ENCODE data around the gene PGLYRP1.

Gene PGLYRP1

DNA sequence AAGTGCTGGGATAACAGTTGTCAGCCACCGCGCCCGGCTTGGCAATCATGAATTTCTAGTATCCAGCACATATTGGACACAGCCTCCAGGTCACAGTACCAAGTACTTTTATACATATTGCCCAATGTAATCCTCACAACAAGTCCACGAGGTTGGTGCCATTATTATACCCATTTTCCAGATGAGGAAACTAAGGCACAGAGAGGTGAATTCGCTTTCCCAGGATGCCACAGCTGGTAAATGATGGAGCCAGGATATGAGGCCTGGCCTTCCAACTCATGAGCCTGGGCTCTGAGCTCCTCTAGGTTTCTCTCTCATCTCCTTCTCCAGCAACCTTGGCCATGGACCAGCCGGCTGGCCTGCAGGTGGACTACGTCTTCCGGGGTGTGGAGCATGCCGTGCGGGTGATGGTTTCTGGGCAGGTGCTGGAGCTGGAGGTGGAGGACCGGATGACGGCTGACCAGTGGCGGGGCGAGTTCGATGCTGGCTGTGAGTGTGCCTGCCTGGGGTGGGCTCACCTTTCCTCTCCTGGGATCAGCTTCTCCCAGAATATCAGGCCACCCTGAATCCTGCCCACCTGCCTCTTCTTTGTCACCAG lies 20.1 kb downstream of the PGLYRP1 start:
- DNase-seq (ENCODE audit: low read depth in 2 of 3, low spot score in 2 of 3): no peak

DNA sequence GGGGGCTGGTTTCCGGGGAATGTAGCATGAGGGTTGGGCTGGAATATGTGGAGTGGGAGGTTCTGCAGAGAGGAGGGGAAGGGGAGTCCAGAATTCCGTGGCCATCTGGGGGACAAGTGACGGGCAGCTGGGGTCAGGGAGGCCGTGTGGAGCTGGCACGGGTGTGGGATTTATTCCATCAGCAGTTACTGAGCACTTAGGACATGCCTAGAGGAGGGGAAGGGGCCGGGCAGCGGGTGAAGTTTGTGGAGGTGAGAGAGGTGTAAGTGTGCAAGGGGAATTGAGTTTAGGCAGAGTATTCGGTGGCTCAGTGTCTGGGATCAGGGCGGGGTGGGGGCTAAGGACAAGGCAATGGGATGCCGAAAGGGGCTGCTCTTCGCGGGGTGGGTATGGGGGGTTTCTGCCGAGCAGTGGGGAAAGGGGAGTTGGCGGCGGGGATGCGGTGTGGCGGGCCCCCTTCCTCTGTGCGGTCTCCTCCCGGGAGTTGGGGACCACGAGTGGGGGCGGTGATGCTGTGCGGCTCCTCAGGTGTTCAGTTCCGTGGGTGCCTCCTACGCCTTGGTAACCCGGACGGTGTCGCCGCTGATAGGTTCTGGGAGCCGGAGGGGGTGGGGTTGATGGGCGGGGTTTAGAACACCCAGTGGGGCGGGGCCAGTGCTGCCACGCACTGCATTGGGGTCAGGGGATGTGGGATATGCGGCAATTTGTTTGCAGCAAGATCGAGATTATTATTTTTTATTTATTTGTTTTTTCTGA lies 22.2 kb downstream of the PGLYRP1 start:
- DNase-seq (ENCODE audit: low read depth in 2 of 3, low spot score in 2 of 3): peak in 1 of 3 experiments; percentile 22

DNA sequence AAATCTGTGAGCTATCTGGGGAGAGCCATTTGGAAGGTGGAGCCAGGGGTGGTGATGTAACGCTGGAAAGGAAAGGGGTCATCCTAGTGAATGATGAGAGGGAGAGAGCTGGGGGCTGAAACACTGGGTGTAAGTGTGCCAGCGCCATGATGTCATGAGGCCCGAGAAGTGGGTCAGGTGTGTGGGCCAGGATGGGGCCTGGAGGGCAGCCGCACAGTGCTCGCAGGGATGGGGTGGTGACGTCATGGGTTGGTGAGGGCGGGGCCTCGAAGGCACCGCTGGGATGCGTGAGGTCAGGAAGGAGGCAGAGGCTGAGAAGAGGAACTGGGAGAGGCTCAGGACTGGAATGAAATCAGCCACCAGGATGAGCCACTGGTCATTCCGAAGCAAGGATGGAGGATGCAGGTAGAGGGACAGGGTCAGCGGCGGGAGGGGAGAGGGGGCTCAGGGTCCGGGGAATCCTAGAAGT lies 23.2 kb downstream of the PGLYRP1 start:
- no peak for DNase-seq (ENCODE audit: low read depth in 2 of 3, low spot score in 2 of 3)

DNA sequence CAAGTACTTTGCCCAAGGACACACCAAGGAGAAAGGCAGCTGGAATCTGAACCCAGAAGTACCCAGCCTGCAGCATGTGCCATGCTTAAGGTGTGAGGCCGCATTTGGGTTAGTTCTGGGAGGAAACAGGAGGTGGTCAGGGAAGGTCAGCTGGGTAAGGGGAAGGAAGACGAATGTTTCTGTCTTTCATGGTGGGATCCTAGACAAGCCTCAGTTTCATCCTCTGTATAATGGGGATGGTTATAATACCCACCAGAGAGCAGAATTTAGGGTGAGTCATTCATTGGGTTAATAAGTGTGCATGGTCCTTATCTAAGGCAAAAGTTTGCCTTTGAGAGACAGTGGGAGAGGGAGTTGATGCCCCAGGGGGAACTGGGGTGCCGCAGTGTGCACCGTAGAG lies 24.0 kb downstream of the PGLYRP1 start:
- no peak for DNase-seq (ENCODE audit: low read depth in 2 of 3, low spot score in 2 of 3)

DNA sequence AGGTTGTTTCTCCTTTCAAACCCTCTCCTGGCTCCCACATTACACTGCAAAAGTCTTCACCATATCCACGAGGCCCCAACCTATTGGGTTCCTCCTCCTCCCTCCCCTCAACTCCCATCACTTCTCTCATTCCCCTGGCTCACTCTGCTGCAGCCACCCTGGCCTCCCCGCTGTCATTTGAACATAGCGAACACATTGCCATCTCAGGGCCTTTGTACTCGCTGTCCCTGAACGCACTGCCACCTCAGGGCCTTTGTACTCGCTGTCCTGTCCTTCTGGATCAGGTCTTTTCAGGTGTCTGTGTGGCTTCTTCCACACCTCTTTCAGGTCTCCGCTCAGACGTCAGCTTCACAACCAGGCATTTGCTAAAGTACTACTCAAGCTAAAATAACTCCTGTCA lies 25.9 kb downstream of the PGLYRP1 start:
- DNase-seq (ENCODE audit: low read depth in 2 of 3, low spot score in 2 of 3): no peak

DNA sequence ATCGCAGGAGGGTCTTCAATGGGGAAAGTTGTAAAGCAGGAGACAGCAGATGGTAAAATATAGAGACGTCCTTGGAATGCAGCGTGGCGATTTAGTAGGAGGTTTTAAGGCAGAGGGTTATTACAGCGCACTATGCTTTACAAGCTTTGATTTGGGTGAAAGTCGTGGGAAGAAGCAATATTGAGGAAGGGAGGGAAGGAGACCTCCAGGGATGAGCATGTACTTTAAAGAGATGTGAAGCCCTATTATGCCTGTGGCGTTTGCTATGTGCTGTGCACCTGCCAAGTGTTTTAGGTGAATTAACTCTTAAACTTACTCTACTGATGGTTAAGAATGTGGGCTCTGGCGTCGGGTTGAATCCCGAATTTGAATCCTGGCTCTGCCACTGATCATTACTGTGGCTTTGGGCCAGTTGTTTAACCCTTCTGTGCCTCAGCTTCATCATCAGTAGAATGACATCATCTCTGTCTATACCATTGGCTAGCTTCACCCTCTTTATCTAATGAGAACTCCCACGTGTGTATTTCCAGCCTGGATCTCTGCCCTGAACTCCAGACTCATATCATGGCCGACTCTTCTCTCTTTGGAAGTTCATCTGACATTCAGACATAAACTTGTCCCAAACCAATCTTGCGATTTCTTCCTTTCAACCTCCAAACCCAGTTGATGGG lies 27.0 kb downstream of the PGLYRP1 start:
- DNase-seq (ENCODE audit: low read depth in 2 of 3, low spot score in 2 of 3): no peak

DNA sequence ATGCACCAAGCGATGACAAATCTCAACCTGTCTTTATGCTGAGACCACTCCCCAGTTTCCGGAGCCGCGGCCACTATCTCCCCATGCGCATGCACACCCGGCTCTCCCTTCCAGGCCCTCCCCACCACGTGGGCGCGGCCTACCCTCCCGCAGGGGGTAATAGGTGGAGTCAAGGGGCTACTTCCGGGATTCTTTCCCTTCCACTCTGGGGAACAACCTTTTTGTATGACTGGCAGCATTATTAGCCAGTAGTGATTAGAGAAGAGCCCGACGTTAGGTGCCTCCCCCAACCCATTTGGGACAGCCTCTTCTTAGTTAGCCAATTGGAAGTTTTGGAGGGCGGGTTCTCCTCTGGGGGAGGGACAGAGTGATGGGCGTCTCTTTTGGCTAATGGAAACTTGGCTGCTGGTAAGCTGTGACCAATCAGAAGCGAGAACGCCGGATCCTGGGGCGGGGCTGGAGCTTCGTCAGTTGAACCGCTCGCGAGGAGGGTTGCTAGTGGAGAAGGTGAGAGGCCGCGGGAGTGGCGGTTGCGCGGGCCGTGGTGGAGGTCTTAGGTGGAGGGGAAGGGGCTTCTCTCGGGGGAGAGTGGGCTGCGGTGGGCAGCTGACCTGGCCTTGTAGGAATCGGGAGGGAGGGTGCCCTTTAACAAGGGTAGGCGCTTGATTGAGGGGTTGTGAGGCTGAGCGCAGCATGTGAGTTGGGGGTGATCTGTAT lies 27.7 kb downstream of the PGLYRP1 start, which contains the start of gene CCDC61:
Gene CCDC61, plus strand, starts transcription at position 470 of the 717 bp plus-strand sequence. CDS start 7,552 bp downstream, outside the sequence.
- peak; percentile 85 to 93 (median 87) for DNase-seq (ENCODE audit: low read depth in 2 of 3, low spot score in 2 of 3)

DNA sequence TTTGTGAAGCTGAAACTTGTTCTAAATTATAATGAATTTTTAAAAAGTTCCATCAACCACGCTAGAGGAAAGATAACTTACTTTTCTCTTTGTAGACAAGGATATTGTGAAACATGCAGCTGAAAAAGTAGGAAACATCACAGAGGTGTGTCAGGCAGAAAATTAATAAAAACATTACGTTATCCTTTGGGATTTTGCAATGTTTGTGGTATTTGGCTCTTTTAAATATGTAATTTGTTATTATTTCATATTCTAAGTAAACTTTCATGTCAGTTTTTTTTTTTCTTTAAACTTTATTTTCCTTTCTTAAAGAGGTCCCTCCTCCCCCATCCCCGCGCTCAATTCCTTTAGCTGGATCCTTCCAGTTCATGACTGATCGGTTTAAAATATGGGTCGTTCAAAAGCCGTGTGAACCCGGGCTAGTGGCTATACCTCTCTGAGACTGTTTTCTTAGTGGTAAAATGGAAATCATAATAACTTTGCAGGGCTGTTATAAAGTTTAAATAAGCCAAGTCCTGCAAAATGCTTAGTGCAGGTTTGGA lies 28.3 kb downstream of the PGLYRP1 start:
- DNase-seq (ENCODE audit: low read depth in 2 of 3, low spot score in 2 of 3): no peak

DNA sequence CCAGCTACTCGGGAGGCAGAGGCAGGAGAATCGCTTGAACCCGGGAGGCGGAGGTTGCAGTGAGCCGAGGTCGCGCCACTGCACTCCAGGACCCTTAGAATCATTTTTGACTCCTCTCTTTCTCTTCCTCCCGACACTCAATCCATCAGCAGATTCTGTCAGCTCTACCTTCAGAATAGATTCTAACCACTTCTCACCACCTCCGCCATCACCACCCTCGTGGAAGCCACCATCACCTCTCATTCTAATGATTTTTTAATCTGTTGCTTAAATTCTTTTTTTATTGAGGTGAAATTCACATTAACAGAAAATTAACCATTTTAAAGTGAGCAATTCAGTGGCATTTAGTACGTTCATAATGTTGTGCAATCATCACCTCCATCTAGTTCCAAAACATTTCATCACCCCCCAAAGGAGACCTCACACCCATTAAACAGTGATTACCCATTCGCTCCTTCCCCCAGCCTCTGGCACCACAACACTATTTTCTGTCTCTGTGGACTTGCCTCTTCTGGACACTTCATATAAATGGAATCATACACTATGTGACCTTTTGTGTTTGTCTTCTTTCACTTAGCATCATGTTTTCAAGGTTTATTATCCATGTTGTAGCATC lies 32.6 kb downstream of the PGLYRP1 start:
- no peak for DNase-seq (ENCODE audit: low read depth in 2 of 3, low spot score in 2 of 3)

DNA sequence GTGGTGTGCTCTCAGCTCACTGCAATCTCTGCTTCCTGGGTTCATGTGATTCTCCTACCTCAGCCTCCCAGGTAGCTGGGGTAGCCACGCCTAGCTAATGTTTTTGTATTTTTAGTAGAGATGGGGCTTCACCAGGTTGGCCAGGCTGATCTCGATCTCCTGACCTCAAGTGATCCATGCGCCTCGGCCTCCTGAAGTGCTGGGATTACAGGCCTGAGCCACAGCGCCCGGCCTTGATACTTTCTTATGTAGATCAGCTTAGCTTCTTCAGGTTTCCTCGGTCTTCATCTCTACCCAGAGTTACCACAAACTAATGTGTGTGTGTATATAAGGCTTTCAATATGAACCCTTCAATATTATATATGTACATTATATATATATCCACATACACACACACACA lies 37.5 kb downstream of the PGLYRP1 start:
- DNase-seq (ENCODE audit: low read depth in 2 of 3, low spot score in 2 of 3): no peak

DNA sequence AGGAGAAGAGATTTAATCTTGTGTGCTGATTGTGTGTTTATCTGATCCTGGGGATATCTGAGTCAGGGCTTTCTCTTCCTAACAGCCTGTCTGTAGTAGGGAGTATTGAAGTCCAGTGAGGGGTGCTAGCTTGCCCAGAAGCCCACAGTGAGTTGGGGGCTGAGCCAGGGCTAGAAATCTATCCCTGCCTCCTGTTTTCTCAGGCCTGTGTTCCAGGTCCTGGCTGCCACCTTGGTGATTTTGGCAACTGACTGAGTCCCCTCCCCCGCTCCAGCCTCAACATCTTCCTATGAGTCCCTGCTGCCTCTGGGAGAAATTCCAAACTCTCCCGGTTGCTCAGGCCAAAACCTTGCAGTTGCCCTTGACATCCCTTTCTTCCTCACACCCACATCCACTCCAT lies 41.5 kb downstream of the PGLYRP1 start:
- DNase-seq (ENCODE audit: low read depth in 2 of 3, low spot score in 2 of 3): no peak

DNA sequence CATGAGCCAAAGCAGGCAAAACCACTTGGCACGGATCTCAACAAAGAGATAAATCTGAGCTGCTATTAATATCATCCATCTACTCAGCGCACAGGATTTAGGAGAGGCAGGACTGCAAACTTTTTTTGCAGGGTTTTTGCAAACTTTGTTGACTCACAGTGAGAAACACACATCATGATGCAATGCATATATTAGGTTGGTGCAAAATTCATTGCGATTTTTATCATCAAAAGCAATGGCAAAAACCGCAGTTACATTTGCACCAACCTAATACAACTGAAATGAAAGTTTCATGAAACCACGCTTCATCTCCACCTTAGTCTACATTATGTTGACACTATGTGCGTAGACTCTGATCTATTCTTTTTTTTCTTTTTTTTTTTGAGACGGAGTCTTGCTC lies 44.7 kb downstream of the PGLYRP1 start:
- DNase-seq (ENCODE audit: low read depth in 2 of 3, low spot score in 2 of 3): no peak

DNA sequence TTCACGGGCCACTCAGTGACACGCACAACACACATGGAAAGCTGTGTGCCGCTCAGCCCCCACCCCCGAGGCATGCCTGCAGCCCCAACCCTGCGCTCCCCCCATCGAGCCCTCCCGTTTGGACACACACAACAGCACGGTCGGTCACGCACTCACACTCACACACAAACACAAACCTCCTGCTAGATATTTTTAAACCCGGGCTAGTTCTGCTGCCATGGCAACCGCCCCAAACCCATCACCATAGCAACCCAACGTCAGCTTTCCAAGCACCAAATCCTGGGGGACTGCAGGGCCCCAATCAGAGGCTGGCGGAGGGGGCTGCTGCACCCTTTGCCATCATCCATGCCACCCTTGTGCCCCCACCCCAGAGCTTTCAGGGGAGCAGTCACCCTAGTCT lies 46.7 kb downstream of the PGLYRP1 start:
- no peak for DNase-seq (ENCODE audit: low read depth in 2 of 3, low spot score in 2 of 3)

DNA sequence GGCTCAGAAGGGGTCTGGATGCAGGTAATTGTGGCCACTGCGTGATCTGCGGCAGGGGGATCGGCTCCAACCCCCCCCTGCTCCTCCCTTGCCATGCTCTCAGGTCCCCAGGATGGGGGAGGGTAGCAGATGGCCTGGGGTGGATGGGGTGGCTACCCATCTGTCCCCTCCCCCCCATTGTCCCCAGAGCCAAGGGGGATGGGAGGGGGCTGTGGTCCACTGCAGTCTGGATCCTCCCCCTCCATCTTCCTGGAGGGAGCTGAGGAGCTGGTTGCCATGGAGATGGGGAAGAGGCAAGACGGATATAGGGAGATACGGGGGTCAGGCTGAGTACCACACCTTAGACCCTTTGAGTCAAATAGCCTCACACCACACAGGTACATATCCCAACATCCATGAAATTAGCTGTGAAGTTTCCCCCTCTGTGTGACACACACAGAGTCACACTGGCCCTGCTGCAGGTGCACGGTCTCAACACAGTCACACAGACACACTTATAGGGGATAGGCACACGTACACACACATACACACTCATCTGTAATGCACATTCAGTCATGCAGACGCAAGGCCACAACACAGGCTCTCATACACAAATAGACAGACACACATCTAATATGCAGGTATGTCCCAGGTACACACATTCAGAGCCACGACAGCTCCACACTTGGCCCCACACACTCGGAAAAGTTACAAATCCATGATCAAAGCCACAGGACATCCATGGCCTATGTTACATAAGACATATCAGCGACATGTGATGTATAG lies 47.4 kb downstream of the PGLYRP1 start:
- no peak for DNase-seq (ENCODE audit: low read depth in 2 of 3, low spot score in 2 of 3)

DNA sequence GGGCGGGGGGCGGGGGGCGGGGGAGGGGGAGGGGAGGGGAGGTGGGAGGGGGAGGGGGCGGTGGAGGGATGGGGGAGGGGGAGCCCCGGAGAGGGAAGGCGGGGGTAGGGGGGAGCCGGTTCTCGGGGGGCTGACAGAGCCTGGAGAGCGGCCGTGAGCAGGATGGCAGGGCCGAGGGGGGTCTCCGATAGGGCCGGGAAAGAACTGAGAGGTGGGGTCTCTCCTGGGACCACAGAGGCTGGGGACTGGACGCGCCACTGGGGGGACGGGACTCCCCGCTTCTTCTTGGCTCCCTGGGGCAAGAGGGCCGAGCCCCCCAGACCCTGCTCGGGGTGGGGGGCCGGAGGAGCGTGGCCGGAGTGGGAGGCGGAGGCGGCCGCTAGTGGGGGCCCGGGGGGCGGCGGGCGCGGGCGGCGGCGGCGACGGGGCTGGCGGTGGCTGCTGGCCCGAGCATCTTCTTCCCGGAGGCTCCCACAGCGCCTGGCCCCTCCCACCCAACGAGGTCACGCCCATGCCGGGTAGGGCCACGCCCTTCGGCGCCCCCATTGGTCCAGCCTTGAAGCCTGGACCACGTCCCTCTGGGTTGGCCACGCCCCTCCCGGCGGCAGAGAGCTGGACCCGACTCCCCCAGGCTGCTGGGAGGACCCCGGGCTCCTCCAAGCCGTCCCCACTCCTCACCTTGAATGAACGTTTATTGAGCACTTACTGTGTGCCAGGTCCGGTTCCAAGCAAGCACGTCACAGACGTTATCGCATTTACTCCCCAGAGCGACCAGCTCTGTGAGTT lies 49.1 kb downstream of the PGLYRP1 start, which contains the start of gene NOVA2:
Gene NOVA2, minus strand, starts transcription at position 313 of the 786 bp plus-strand sequence. CDS start 514 bp downstream, outside the sequence.
- DNase-seq (ENCODE audit: low read depth in 2 of 3, low spot score in 2 of 3): peak in 1 of 3 experiments; percentile 25

DNA sequence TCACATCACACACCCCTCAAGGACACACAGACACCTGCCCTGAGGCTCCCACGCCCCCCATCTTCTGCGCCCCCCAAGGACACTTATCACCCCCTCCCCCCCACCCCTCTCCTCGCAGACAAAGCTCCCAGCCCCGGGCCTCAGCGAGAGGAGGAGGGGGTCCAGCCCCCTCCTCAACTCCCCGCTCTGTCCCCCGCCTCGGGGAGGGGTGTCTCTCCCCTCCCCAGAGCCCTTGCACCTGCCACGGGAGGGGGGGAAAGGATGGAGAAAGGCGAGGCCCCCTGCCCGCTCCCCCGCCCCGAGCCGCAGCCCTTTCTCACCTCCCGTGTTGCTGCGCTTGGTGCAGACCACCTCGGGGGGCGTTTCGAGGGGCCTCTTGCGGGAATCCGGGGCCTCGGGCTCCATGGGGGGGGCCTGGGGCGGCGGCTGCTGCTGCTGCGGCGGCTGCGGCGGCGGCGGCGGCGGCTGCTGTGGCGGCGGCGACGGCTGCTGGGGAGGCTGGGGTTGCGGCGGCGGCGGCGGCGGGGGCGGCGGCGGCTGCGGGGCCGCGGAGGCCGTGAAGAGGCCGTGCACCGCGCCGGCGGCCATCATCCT lies 49.8 kb downstream of the PGLYRP1 start:
- no peak for DNase-seq (ENCODE audit: low read depth in 2 of 3, low spot score in 2 of 3)

DNA sequence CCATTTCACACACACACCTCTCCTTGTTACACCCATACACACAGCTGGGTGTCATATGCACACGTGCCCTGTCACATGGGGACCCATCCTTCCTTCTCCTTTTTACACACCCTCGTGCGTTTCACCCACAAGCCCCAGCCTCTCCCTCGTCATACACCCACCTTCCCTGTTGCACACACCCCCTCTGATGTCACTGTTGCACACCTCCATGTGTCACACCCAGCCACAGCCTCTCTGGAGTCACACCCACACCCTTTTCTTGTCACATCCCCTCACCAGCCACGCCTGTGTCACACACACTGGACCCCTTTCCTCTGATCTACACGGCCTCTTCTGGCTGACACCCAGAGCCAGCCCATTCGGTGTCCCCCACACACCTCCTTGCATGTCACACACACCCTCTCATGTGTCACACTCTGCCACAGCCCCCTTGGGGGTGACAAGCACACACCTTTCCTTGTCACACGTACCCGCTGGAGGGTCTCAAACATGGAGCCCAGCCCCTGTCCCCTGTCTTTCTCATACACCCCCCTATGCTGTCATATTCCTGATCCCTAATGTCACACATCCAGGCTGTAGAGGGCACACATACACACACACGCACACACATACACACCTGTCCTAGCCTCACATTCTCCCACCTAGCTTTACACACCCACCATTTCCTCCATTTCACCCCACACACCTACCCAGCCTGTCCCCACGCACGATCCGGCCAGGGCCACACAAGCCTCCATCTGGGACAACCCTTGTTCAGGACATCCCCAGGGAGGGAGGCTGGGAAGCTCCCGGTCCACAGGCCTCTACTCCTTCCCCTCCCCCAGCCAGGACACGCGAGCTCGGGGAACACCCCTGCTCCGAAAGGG lies 50.5 kb downstream of the PGLYRP1 start:
- no peak for DNase-seq (ENCODE audit: low read depth in 2 of 3, low spot score in 2 of 3)
